ENCODE results near the gene DHRS1. TPM values are rescaled to one million over a fixed set of nuclear protein-coding genes. Genes with fewer than 3 reads are reported as not detected.

The DHRS1 gene
- total RNA-seq, 1 experiment from 2014 or later, result 20.9 TPM

DNA sequence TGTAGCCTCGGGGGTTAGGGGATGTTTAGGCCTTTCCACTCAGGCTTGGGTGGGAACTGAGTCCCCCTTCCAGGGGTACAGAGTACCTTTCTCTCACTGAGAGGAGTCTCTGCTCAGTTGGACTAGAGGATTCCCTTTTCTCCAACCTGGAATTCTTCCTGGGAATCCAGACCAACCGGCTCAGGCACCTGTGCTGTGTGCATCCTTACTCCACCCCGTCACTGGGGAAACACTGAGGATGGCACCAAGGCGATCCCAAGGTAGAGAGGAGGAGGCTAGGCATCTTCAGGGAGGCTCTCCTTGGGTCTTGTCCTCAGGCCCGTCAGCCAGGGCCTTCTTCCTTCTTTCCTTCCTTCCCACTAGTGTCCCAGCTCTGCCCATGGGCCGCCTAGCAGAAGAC, 35.7 kb downstream of the DHRS1 start:
- no peak for DNase-seq (ENCODE audit: low read depth)

DNA sequence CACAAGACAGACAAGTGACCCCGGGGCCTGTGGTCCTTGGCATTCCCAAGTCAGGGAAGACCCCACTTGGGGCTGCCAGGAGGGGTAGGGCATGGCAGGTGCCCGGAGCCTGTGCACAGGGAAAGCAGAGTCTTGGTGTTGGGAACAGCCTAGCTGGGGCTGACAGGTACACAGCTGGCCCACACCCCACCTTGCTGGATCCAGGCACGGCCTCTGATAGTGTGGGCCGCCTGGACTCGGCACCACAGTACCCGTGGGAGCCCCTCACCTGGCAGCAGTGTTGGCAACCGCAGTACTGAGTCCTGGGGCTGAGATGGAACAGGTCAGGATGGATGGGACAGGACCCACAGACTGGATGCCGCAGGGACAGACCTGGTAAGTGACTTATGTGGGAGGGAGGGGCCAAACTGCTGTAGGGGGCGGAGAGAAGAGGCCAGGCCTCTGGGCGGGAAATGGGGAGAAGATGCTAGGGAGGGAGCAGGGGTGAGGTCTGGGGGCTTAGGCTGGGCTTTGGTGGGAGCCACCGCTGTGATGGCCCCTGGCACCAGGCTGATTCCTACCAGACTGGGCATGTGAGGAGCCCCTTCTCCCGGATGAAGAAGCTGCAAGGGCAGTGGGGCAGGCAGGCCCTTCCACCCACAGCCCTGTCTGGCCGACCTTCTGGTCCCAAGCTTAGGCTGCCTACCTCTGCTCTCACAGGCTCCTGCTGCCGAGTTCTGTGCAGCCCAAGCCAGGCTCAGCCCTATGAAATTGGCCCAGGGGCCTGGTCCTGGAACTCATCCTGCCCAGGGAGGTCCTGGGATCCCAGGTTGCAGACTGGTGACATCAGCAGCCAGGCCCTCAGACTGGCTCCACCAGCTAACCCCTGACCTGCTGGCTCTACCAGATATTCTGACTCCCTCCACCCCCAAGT, 36.5 kb downstream of the DHRS1 start, which contains the start of gene TGM1:
TGM1 (minus strand) TSS at position 357 of the 913 bp plus-strand sequence. CDS start 825 bp downstream, outside the sequence.
- no peak for DNase-seq (ENCODE audit: low read depth)

DNA sequence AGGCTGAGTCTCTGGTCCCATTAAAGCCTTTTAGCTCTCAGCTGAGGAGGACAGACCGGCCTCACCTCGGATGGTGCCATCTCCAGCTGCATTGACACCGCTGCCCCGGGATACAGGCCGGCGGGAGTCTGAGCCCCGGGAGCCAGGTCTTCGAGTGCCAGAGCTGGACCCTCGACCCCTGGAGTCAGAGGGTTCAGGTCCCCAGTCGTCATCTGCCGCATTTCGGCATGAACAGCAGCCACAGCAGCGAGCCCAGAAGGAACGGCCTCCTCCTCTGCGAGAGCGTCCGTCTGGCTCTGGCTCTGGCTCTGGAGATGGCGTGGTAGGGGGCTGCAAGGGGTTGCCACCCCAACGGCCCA, 37.6 kb downstream of the DHRS1 start:
- DNase-seq (ENCODE audit: low read depth), result no peak

DNA sequence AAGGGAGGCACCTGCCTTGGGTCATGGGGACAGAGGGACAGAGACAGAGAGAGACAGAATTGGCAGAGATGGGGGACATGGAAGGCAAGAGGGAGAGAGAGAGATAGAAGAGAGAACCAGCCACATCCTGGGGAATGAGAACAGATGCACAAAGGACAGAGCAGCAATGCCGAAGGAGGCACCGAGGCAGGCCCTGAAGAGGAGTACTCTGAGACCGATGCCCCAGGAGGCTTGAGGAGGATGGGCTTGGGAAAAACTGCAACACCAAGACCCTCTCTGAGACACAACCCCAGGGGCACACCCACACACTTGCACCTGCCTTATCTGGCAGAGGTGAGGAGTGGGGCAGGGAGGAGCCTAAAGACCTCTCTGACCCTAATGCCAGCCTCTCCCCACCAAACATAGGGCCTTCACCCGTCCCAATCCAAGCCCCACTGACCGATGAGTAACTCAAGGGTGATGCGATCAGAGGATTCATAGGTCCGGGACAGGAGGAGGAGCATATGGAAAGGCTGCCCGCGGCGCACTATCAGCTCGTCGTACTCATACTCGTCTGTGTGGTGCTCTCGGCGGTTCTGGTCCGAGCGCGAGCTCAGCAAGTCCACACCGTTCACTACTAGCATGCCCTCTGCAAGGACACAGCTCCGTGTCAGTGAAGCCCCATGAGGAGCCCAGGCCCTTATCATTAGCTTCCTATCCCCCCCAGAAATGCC, 38.2 kb downstream of the DHRS1 start:
- no peak for DNase-seq (ENCODE audit: low read depth)

DNA sequence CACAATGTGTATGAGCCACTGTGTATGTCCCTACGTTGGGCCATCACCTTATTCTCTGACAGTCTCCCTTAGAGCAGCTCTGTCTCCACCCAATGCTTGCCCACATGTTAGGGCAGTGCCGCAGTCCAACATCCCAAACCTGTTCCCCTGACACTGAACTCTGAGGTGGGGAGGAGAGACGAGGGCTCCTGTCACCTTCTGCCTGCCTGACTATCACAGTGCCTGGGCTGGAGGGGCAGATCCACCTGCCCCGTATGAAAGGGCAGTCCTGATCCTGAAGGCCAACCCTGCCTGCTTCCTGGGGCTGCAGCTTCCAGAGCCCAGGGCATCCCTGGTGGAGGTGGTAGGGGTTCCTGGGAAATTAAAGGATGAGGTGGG, 38.8 kb downstream of the DHRS1 start:
- no peak for DNase-seq (ENCODE audit: low read depth)

DNA sequence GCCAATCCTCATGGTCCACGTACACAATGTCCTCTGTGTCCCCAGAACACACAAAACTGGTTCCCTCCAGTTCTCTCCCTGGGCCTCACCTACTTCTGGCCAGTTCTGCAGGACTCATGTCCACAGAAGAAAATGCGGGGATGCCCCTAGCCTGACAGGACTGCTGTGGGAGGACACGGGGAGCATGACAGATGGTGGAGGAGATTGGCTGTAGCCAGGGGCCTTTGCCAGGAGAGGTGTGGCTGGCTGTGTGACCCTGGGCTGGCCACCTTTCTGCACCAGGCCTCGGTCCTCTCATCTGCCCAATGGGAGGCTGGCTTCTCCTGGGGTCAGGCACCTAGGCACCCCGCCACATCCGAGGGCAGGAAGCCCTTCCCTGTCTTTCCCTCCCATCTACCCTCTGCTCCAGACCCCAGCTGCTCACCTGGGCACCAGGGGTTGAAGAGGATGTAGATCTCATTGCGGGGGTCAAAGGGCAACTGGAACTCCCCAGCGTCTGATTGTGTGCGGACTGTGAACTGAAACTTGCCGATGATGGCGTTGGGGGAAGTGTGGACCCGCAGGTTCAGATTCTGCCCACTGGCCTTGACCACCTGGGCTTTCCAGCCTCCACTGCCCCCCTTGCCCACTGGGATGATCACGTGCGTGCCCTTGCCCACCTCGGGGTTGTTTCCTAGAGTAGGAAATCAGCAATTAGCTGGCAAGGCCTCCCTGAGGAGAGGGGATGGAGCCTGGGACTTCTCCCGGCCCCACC, 39.4 kb downstream of the DHRS1 start:
- no peak for DNase-seq (ENCODE audit: low read depth)

DNA sequence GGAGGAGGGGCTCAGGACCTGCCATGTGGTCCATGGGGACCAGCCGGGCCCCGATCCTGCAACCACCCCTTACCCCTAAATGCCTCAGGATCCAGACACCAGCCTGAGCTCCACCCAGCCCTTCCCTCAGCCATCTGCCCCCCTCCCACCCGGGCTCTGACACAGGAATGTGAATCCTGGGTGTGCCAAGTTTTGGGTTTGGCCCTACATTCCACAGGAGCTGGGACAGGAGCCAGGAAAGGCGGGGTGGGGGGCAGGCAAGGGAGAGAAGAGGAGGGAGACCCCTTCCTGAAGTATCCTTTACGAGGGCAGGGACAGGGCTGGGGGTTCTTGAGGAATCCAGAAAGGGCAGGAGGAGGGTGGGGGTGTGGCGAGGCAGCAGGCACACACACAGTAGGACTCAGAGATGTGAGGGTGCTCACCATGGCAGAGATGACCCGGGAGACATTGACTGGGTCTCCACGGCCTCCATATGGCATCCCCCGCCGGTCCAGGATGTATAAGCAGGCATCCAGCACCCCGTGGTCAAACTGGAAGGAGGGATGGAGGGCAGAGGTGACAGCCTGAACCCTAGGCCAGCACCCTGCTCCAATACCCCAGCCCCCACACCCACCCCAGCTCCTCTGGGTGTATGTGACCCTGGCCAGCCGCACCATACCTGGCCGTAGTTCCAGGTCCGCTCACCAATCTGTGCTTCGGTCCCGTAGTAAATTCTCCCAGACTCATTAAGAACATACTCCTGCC, 40.1 kb downstream of the DHRS1 start:
- peak; percentile 25 for DNase-seq (ENCODE audit: low read depth)

DNA sequence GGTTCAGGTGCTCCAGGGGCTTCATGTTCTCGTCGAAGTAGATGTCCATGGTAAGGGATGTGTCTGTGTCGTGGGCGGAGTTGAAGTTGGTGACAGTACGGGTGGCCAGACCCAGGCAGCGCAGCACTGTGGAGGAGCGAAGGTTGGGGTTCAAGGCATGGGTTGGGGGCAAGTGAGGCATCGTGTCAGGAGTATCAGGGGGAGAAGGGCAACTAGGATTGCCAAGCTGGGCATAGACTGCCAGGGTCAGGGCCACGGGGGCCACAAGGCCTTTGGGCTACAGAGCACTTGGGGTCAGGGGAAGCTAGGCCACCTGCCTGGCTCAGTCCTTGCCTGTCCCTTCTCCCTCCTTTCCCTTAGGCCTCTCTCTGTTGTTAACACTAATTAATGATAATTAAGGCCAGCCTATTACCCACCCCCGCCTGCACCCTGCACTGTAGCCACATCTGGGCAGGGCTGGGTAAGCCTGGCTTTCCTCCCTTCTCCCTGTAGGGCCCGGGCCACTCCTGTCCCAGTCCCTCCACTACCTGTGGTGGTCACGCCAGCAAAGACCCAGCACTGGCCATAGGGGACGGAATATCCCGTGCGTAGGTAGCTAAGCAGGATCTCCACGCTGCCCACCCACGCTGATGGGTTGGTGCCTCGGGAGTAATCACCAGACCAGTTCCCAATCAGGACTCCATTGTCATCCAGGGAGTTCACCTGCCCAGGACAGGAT, 40.9 kb downstream of the DHRS1 start:
- no peak for DNase-seq (ENCODE audit: low read depth)

DNA sequence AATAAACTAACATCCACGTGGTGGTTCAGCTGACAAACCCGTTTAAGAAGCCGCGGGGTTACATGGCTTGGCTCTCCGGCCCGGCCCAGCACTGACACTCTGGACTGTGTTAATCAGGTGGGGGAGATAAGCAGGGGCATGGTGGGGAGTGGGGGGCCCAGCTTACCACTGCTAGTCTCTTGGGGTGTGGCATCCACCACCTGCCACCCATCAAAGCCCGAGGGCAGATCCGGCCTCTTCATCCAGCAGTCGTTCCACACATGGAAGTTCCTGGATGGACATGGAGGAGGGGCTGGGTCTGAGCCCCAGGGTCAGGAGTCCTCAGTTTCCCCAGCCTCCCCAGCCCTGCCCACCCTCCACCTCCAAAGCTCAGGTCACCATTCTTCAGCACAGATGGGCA, 41.5 kb downstream of the DHRS1 start:
- DNase-seq (ENCODE audit: low read depth), result no peak

DNA sequence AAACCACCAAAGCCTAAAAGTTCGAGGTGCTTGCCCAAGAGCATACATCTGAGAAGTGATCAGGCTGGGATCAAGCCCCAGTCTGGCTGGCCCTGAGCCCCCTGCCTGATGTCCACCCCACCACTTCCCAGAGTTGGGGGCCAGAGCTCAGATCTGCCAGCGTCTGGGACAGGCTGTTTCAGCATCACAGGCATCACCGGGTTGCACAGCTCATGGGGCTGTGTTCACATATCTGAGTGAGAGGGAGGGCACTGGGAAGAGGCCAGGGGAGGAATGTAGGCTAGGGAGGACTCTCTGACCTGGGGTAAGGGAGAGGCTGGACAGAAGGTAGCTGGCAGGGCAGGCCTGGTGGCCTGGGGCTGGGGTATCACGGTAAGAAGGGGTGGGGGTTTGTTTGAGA, 42.6 kb downstream of the DHRS1 start:
- no peak for DNase-seq (ENCODE audit: low read depth)

DNA sequence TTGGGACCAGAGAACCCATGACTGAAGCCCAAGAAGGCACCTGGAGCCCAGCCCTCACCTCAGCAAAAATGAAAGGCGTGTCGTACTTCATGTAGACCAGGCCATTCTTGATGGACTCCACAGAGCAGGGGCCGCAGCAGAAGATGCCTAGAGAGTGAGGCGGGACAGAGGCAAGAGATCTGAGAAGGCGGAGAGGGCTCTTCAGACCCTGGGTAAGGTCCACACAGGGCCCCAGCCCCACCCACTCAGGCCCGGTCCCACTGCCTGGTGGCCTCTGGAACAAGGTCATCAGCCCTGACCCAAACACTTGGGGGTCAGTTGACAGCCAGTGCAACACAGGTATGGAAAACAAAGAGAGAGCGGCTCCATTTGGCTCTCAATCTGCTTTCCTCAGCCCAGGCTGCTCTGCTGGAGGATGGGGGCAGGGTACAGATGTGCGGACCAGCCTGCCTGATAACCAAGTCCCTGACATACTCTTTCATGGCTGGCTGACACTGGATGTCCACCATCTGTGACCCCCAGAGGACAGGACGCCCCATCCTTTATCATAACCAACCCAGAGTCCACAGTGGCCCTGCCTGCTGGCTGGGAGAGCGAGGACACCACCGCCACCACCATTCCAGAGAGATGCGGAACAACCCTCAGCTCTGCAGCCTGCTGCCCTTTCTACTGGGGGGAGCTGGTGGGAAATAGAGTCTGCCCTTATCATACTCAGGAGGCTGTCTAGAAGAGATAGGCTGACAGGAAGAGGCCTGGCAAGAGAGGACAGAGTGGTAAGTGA, 43.5 kb downstream of the DHRS1 start:
- DNase-seq (ENCODE audit: low read depth), result no peak

DNA sequence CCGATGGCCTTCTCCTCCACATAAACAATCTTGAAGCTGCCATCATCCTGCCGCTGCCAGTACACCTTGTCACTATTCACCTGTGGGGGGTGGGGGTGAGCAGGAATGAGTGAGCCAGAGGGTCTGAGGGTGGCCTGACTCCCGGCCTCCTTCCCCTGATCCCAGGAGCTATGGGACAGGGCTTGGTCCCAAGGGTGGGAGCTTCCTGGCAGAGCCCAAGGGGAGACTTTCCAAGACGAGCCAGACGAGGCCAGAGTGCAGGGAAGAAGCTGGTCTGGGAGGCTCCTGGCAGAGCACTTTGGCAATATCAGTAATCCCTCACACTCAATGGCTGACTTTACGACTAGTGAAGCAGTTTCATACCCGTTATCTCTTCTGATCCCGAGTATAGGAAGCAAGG, 44.1 kb downstream of the DHRS1 start:
- no peak for DNase-seq (ENCODE audit: low read depth)

DNA sequence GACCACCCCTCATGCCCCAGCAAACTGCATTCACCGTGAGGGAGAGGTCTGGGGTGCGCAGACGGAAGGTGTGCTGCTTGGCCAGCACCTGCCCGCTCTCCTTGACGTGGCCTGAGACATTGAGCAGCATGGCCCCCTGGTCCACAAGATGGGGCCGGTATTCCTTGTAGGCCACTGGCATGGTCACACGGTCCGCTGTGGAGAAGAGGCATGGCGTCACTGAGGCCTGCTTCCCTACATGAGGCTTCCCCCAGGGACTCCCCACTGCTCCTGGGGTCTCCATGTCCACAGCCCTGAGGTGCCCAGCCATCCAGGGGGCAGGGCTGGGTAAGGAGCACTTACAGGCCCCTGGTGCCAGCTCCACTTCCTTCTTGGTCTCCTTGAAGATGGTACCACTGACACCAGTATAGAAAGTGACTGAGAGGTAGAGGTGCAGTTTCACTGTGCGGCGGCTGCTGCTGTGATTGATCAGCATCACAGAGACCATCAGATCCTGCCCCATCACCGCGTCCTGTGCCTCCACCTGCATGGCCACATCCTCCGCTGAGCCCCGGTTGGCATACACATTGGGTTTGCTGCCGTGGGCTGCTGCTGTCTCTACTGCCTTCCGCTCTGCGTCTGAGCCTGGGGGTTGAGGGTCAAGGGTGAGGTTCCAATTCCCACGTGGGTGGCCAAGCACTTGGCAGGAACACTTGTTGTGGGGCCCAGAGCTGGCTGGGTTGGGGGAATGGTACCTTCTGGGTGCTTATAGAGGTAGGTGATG, 44.8 kb downstream of the DHRS1 start:
- DNase-seq (ENCODE audit: low read depth), result no peak

DNA sequence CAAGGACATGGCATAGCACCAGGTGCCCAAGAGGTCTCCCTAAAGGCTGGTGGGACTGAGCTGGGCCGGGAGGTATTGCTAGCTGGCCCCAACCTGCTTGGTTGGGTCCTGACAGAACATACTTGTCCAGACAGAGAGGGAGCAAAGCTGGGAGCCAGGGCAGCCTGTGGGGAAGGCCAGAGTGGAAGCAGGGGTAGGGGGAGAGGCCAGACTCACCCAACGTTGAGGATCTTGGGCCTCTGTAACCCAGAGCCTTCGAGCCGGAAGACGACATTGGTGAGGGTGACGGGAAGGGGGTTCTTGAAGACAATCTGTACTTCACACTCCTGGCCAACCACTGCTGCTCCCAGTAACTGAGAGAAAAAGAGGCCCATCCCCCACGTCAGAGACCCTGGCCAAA, 45.6 kb downstream of the DHRS1 start:
- DNase-seq (ENCODE audit: low read depth), result no peak

DNA sequence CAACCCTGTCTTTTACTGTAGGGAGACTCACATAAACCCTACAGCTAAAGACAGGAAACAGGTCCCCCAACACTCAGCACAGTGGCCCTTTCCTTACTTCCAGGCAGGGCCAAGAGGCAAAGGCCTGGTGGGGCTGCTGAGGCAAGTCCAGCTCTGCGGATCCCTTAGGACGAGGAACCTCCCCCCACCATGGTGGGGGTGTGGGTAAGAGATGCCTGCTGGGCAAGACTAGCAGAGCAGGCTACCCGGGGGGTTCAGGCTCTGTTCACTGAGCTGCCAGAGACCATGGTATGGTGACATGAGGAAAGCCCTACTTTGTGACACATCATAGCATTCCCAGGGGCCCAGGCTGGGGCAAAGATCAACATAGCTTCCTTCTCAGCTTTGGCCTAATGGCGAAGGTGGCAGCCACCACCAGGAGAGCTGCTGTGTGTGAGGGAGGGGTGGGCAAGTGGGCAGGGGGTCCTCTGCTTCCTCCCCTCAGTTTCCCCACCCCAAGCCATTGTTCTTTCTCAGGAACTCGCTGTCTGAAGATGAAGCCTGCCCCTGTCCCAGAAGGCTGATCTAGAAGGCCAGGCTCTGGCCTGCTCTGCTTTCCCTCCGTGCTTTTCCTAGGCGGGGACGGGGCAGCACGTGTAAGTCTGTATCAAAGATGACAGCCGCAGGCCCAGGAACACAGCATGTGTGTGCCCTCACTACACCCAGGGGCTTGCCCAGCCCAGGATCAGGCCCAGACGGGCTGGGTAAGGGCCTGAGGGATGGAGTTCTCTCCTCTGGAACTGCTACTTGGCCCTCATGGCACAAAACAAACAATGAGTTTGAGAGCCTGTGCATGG, 47.1 kb downstream of the DHRS1 start:
- no peak for DNase-seq (ENCODE audit: low read depth)

DNA sequence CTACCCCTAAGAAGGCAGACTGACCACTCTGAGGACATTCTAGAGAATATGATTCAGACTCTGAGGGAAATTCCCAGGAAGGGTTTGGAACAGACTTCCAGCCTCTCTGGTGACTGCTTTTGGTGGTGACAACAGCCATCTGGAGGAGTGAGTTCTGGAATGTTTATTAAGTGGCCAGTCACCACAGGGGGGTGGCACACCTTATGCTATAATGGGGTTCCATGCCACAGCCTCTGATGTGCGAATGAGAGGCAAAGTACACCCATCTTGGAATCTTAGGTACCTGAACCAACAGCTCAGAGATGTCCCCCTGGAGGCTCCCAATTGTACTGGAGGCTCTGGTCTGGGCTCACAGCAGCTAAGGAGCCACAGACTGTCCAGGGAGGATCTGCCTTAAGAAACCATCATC, 47.7 kb downstream of the DHRS1 start:
- DNase-seq (ENCODE audit: low read depth), result peak; percentile 65

DNA sequence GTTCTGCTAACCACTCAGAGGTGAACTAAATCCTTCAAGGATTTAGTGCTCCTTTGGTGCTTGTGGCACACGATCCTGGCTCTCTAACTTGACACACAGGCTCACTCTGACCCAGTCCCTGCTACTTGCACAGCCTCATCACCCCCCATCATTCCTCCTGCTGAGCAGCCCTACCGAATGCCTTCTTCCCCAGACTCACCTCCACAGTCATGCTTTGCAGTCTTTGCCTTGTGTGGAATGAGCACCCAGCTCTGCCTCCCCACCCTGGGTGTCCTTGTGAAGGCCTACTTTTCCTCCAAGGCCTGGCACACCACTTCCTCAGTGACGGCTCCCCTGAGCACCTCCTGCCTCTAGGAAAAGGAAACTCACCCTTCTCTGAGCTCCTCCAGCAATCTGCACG, 49.2 kb downstream of the DHRS1 start:
- no peak for DNase-seq (ENCODE audit: low read depth)

DNA sequence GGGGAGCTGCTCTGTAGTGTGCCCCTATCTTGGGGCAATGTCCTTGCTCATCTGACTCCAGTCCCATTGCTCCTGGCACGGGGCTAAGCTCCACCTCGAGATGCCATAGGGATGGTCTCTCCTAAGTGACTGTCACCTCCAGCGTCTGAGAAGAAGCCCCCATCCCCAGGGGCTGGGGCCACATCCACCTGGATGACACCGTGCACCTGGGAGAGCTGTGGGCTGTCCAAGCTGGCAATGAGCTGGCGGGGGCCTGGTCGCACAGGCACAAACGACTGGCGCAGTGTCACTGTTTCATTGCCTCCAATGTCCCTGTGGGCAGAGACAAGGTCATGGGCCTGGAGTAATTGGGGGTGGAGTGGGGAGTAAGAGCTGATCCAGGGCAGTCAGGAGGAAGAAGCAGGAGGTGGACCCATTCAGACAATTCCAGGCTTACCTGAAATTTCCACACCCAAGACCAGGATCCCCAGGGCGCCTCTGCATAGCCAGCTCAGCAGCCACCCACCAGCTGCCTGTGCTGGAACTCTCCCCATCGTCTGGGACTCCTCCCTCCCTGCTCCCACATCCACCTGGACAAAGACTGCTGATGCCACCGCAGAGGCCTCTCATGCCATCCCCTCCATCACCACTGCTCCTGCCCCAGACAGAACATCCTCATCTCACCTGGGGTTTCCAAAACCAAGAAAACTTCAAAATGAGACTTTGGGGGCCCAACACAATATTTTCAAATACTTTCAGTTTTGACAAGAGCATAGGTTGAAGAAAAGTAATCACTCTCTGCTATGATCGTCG, 50.2 kb downstream of the DHRS1 start:
- no peak for DNase-seq (ENCODE audit: low read depth)

Data from M059J (cell line).